NCI-H526 treated with DMSO at 0.1 percent for 48 hours (cell line): Measurements from ENCODE around the gene UBR3.
"Not testable (repeated sequence)": the region's sequence is repeated elsewhere in the genome, so short reads cannot be mapped to it uniquely, and the experiment has no call there.

Source experiments
- DNase-seq: peaks from one replicate; lab custom pipeline; 2025; lab: John Stamatoyannopoulos, UW

Gene UBR3, protein sequence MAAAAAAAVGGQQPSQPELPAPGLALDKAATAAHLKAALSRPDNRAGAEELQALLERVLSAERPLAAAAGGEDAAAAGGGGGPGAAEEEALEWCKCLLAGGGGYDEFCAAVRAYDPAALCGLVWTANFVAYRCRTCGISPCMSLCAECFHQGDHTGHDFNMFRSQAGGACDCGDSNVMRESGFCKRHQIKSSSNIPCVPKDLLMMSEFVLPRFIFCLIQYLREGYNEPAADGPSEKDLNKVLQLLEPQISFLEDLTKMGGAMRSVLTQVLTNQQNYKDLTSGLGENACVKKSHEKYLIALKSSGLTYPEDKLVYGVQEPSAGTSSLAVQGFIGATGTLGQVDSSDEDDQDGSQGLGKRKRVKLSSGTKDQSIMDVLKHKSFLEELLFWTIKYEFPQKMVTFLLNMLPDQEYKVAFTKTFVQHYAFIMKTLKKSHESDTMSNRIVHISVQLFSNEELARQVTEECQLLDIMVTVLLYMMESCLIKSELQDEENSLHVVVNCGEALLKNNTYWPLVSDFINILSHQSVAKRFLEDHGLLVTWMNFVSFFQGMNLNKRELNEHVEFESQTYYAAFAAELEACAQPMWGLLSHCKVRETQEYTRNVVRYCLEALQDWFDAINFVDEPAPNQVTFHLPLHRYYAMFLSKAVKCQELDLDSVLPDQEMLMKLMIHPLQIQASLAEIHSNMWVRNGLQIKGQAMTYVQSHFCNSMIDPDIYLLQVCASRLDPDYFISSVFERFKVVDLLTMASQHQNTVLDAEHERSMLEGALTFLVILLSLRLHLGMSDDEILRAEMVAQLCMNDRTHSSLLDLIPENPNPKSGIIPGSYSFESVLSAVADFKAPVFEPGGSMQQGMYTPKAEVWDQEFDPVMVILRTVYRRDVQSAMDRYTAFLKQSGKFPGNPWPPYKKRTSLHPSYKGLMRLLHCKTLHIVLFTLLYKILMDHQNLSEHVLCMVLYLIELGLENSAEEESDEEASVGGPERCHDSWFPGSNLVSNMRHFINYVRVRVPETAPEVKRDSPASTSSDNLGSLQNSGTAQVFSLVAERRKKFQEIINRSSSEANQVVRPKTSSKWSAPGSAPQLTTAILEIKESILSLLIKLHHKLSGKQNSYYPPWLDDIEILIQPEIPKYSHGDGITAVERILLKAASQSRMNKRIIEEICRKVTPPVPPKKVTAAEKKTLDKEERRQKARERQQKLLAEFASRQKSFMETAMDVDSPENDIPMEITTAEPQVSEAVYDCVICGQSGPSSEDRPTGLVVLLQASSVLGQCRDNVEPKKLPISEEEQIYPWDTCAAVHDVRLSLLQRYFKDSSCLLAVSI (N-terminal part only)

DNA sequence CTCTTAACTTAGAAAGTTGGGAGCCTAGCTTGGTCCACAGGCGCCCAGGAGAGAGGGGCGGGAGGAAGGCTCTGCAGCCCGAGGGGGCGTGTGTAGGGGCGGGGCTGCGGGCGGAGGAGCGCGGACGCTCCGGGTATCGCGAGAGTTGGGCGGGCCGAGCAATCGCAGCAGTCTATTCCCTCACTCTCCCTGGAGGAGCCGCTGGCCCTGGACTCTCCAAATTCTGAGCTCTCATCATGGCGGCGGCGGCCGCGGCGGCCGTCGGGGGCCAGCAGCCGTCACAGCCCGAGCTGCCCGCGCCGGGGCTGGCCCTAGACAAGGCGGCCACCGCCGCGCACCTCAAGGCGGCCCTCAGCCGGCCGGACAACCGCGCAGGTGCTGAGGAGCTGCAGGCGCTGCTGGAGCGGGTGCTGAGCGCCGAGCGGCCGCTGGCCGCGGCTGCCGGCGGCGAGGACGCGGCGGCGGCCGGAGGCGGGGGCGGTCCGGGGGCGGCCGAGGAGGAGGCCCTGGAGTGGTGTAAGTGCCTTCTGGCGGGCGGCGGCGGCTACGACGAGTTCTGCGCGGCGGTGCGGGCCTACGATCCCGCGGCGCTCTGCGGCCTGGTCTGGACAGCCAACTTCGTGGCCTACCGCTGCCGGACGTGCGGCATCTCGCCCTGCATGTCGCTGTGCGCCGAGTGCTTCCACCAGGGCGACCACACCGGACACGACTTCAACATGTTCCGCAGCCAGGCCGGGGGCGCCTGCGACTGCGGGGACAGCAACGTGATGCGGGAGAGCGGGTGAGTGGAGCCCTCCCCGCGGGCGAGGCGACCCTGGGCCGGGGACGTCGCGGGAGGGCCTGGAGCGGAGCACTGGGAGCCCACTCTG lies at the start of gene UBR3:
TSS of gene UBR3 (plus strand) at position 183 of the 869 bp plus-strand sequence. CDS start at position 237, 54 bp downstream.
- DNase-seq: peak; percentile 87

DNA sequence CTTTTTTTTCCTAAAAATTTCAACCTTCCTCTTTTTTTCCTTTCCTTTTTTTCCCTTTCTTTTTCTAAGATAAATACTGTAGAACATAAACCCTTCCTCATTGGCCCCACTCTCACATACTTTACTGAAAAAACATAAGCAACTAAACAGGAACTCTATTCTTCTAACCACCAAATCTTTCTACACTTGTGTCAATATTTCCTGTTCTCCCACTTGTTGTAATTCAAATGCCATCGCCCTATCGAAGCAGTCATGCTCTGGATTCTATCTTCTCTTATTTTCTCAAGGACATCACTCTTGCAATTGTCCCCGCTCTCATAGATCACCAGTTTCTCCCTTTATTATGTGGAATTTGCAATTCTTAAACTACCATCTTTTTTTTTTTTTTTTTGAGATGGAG lies 48.8 kb upstream of the UBR3 start:
- DNase-seq: no peak

DNA sequence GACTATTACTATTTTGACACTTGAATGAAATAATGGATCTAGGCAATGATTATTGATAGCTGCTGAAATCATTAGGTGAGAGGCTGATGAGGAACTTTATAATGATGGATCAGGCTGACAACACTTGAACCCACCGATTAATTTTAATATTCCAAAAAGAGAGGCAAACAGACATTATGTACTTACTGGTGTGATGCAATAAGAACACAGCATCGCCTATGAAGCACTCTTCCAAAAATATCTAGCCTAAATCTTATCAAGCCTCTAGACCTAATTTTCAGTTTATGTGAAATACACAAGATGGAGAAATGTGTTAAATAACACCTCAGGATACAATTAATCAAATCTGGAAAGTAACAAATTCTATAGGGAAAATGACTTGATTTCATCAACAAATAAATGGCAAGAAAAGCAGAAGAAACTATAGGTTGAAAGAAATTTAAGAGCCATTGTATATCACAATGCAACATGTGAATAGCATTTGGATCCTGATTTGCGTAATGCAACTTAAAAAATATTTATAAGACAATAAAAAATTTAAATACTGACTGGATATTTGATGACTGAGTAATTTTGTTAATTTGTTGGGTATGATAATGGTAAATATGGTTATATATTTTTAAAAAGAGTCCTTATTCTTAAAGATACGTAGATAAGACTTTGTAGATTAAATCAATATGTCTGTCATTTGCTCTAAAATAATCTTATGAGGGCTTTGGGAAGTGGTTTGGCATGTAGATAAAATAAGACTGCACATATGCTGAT lies 45.8 kb upstream of the UBR3 start:
- no peak for DNase-seq

DNA sequence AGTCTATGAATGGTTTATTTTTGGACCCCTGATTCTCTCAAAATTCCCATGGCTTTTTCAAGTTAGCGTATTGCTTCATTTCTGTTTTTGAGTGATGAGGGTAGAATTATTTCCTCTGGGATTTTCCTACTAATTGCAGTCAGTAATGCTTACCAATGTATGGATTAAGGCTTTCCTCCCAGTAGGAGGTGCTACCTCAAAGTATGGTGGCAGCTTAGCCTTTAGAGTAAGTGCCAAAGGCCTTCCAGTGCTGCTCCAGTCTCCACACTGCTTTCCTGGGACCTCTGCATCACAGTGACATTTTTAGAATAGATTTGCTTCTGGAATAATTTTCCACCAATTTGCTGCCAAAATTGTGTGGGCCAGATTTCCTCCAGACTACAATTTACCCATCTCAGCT lies 44.7 kb upstream of the UBR3 start:
- no peak for DNase-seq

DNA sequence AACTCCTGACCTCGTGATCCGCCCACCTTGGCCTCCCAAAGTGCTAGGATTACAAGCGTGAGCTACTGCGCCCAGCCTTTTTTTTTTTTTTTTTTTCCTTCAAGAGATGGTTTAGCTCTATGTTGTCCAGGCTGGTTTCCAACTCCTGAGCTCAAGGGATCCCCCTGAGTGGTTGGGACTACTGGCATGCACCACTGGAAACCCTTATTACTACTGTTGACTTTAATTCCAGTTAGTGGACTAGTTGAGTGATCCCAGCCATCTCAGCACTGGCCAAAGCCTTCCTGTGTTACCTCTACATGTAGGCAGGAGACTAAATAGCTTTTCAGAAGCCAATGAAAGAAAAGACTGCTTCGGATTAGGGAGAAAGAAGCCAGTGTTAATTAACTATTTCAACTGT lies 36.7 kb upstream of the UBR3 start:
- DNase-seq: no peak

DNA sequence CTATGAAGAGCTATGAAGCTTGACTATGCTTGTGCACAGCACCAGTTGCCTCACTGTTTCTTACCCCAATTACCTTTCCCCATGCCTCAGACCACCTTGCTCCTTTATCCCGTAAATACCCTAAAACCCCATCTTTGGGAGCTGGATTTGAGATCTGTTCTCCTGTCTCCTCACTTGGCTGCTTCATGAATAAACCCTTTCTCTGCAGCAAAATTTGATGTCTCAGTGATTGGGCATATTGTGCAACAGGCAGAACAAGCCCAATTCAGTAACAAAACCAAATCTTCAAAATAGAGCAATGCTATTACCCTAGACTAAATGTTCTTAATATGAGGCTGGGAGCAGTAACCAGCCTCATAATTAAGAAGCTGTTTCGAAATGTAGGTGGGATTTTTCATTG lies 32.1 kb upstream of the UBR3 start:
- DNase-seq: no peak

DNA sequence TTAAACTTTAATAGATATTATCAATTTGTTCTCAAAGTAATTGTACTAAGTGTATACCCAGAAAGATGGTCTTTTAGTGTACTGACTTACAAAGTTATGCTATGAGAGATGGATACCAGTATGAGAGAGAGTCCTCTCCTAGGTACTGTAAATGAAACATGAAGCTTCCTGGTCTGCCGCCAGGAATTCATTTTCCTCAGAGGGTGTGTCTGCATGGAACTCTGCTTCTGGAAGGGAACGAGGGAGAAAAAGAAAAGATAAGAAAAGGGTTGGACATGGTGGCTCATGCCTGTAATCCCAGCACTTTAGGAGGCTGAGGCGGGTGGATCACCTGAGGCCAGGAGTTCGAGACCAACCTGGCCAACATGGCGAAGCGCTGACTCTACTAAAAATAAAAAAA lies 30.8 kb upstream of the UBR3 start:
- no peak for DNase-seq

DNA sequence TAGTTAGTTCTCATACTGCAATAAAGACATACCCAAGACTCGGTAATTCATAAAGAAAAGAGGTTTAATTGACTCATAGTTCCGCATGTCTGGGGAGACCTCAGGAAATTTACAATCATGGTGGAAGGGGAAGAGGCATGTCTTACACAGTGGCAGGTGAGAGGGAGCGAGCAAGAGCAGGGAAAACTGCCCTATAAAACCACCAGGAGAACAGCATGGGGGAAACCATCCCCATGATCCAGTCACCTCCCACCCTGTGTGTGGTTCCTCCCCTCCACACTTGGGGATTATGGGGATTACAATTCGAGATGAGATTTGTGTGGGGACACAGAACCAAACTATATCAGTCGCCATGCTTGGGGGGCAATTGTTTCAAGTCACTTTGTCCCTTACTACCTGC lies 29.7 kb upstream of the UBR3 start:
- no peak for DNase-seq

DNA sequence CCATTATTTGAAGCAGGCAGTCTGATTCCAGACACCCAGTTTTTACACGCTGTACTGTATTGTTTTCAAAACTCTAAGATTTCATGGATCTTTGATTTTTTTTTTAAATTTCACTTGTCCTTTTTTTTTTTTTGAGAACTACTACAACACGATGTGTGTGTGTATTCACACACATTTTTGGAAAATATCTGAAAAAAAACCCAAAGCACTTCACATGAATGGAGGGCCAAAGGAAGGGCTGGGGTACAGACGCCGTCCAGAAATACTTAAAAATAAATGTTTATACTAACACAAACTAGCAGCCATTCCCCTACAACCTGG lies 28.9 kb upstream of the UBR3 start:
- DNase-seq: no peak

DNA sequence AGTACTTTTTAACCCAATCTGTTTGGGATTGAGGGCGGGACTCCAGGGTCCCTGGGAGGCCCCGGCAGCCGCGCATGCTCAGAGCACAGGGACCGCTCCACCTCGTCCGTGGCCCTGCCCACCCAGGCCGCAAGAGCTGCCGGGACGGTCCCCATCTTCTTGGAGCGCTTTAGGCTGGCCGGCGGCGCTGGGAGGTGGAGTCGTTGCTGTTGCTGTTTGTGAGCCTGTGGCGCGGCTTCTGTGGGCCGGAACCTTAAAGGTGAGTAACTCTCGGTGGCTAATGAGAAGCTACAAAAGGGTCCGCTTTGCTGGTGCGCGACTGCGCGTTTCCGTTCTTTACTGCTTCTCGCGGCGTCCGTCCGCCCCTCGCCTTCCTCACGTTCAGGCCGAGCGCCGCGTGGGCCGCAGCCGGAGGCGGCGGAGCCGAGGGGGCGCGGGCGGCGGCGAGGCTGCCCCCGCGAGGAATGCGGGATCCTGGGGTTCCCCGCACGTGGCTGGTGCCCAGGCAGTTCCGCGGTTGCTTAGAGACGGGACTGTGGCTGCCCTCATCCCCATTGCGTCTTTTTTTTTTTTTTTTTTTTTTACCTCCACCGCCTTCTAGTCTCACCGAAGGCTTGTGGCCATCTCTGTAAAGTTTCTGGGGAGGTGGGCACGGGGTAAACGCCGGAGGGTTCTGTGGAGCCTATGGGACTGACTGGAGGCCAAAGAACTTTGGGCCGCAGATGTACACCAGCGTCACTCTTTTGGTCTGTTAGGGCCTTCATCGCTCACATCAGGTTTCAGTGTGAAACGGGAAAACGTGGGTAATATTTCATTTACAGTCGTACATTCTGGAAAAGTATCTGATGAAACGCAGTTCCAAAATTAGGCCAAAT lies 28.3 kb upstream of the UBR3 start, which contains the start of gene SSB:
TSS of gene SSB (plus strand) at position 154 of the 875 bp plus-strand sequence. CDS start 2,090 bp downstream, outside the sequence.
- peak; percentile 88 for DNase-seq

DNA sequence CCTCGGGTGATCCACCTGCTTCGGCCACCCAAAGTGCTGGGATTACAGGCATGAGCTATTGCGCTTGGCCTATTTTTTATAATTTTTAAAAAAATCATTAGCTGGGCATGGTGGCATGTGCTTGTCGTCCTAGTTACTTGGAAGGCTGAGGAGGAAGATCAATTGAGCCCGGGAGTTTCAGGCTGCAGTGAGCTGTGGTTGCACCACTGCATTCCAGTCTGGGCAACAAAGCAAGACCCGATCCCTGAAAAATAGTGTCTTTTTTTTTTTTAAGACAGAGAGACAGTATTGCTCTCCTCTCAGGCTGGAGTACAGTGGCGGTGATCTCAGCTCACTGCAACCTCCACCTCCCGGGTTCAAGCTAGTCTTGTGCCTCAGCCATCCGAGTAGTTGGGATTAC lies 23.8 kb upstream of the UBR3 start:
- no peak for DNase-seq

DNA sequence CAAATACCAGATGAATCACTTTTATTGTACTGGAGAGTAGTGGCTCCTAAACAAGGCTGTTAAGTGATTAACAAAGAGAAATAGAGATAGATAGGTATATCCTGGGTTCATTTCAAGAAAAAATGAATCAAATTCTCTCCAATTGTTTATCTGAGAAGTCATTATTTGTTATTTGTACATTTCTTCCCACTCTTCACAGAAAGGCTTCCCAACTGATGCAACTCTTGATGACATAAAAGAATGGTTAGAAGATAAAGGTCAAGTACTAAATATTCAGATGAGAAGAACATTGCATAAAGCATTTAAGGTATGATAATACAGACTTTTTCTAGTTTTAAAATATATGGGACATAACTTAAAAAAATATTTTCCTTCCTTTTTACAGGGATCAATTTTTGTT lies 20.7 kb upstream of the UBR3 start:
- no peak for DNase-seq

DNA sequence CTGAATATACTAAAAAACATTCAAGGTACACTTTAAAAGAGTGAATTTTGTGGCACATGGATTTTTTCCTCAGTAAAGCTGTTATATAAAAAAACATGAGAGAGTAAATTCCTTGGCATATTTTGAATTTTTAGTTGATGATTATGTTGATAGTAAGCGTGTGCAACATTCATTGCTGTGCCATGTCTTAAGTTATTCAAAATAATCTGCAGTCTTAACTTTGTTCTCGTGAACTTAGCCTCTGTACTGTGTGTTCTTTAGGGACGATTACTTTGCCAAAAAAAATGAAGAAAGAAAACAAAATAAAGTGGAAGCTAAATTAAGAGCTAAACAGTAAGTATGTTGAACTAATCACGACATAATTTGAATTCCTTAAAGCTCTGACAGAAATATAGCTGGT lies 19.0 kb upstream of the UBR3 start:
- DNase-seq: no peak

DNA sequence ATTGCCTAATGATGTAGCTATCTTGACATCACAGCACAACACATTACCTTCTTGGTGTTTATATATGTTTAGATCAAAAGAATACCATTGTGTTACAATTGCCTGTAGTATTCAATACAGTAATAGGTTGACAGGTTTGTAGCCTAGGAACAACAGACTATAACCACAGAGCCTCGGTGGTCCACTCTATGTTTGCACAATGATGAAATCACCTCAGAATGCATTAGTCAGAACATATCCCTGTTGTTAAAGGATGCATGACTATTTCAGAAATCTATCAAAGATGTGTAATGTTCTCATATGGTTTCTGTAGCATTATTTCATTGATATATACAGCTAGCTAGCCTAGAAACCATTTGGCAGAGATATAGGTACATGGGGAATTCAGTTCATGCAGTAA lies 11.4 kb upstream of the UBR3 start:
- no peak for DNase-seq

DNA sequence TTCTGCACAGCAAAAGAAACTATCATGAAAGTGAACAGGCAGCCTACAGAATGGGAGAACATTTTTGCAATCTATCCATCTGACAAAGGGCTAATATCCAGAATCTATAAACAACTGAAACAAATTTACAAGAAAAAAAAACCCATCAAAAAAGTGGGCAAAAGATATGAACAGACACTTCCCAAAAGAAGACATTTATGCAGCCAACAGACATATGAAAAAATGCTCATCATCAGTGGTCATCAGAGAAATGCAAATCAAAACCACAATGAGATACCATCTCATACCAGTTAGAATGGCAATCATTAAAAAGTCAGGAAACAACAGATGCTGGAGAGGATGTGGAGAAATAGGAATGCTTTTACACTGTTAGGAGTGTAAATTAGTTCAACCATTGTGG lies 10.3 kb upstream of the UBR3 start:
- DNase-seq: not testable (repeated sequence)

DNA sequence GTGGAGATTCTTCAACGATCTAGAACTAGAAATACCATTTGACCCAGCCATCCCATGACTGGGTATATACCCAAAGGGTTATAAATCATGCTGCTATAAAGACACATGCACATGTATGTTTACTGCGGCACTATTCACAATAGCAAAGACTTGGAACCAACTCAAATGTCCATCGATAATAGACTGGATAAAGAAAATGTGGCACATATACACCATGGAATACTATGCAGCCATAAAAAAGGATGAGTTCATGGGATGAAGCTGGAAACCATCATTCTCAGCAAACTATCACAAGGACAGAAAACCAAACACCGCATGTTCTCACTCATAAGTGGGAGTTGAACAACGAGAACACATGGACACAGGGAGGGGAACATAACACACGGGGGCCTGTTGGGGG lies 9.9 kb upstream of the UBR3 start:
- not testable (repeated sequence) for DNase-seq

DNA sequence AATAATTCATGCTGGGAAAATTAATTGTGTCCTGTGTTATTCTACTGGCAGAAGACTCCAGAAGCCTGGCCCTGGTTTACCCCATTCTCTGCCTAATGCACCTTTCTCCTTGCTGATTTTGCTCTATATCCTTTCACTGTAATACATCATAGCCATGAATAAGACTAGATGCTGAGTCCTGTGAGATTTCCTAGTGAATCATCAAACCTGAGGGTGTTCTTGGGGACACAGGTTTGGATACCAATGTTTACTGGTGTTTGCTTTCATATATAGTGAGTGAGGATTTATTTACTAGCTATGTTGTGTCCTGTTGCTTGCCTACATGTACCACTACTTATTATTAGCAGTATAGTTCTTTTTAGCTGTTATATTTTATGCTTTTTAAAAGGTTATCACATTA lies 9.0 kb upstream of the UBR3 start:
- DNase-seq: no peak

DNA sequence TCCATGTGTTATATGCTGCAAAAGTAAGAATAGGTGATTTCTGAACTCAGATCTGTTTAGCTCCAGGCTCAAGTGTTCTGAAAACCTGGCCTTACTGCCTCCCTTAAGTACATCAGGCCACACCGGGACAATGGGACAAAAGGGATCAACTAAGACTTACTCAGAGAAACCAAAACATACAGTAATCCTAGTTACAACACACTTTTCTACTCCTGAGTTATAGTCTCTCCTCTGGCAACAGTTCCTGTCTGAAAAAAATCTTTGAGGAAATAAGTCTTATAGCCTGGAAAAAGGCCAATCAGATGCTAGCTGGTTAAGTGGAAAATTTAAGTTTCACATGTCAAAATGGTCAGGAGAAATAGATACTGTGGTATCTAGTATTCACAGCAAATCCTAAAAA lies 8.1 kb upstream of the UBR3 start:
- DNase-seq: no peak

DNA sequence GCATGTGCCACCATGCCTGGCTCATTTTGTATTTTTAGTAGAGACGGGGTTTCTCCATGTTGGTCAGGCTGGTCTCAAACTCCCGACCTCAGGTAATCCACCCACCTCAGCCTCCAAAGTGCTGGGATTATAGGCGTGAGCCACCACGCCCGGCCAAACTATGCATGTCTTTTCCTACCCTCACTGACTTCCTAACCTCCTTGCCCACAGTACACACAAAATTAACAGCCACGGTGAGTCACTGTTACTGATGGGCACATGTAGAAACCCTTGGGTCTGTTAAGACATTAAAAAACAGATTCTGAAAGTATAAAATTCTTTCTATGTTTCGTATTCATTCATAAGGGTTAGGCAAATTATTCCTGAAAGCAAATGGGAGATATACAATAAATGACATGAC lies 7.2 kb upstream of the UBR3 start:
- DNase-seq: not testable (repeated sequence)

DNA sequence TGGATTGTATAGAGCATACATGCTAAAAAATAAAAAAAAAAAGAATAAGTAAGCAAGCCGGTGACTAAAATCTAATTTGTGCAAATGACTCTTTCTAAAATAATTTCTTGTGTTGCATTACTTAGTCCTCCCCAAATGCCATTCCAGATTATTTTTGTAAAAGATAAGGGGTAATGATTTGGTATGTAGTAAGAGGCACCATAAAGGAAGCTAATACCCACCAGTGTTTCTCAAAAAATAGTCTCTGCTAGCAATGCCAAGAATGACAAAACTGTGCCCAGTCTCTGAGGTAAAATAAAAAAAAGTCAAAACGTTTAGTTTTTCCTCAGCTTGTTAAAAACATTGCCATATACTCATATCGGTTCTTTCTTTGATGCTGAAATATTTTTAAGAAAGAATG lies 5.2 kb upstream of the UBR3 start:
- DNase-seq: no peak
